H1 (cell line): ENCODE results near the gene AMPD3. TPM values are rescaled to one million over a fixed set of nuclear protein-coding genes. Genes with fewer than 3 reads are reported as not detected.

Experiments
- CTCF ChIA-PET: fragments of 300-600 bp; sonication (Branson Sonifier 250); formaldehyde crosslinking; loops from one replicate; lab custom pipeline; 2021; ENCODE audit not compliant: partially characterized antibody; lab: Charles Lee
- POLR2A ChIA-PET: fragments of 300-600 bp; sonication (Branson Sonifier 250); formaldehyde crosslinking; loops from one replicate; lab custom pipeline; 2021; ENCODE audit warnings: inconsistent platforms; ENCODE audit not compliant: partially characterized antibody; lab: Charles Lee
- DNase-seq, 2 experiments: peaks; one replicate each; pipeline versions ENCODE4 v3.0.0 to v3.0.0-alpha.2; 2010 to 2022; ENCODE audit warnings: low spot score in 2 of 2, low read depth in 1 of 2, mixed read lengths in 1 of 2
- FAIRE-seq: peaks from 2 replicates; lab custom pipeline; 2011; peaks lifted over from hg19 to GRCh38; lab: Jason Lieb, UNC
- H2AFZ ChIP-seq: 2 replicates; pipeline ENCODE4 v1.8.1; 2012; ENCODE audit warnings: low read length, inconsistent platforms
- H2AK5ac ChIP-seq: 2 replicates; pipeline ENCODE4 v1.6.1; 2013; ENCODE audit warnings: low read depth, low read length
- H2BK120ac ChIP-seq: replicated peaks from 2 replicates; pipeline ENCODE3; 2013; ENCODE audit warnings: low read depth, low read length, inconsistent platforms
- H2BK12ac ChIP-seq: 2 replicates; pipeline ENCODE4 v1.6.1; 2013; ENCODE audit warnings: low read depth, low read length
- H2BK15ac ChIP-seq: 2 replicates; pipeline ENCODE4 v1.6.1; 2013; ENCODE audit warnings: low read length
- H2BK20ac ChIP-seq: 2 replicates; pipeline ENCODE4 v1.6.1; 2013; ENCODE audit warnings: low read length
- H2BK5ac ChIP-seq: 2 replicates; pipeline ENCODE4 v1.6.1; 2013; ENCODE audit warnings: low read depth, low read length
- H3K14ac ChIP-seq: 2 replicates; pipeline ENCODE4 v1.6.1; 2013; ENCODE audit warnings: inconsistent platforms; ENCODE audit not compliant: insufficient read length
- H3K18ac ChIP-seq: 2 replicates; pipeline ENCODE4 v1.6.1; 2013; ENCODE audit warnings: low read length; ENCODE audit errors: extremely low read depth
- H3K23ac ChIP-seq: 2 replicates; pipeline ENCODE4 v1.6.1; 2013; ENCODE audit warnings: inconsistent platforms; ENCODE audit not compliant: insufficient read length
- H3K23me2 ChIP-seq: 2 replicates; pipeline ENCODE4 v1.6.1; 2013; ENCODE audit warnings: low read depth, low read length
- H3K27ac ChIP-seq: 2 replicates; pipeline ENCODE4 v1.6.1; 2011; ENCODE audit warnings: low read depth, low read length, inconsistent platforms
- H3K27me3 ChIP-seq, 4 experiments: replicated peaks in 1 of 4; 1 replicate in 1 of 4; 2 replicates in 3 of 4; pipeline versions ENCODE4 v1.6.1 to v1.8.1; 2011 to 2013; ENCODE audit warnings: low read length in 3 of 4, mild to moderate bottlenecking in 3 of 4, inconsistent platforms in 2 of 4, mixed read lengths in 2 of 4, moderate library complexity in 1 of 4; ENCODE audit not compliant: control insufficient read depth in 3 of 4, insufficient read depth in 3 of 4; ENCODE audit errors: extremely low read depth in 1 of 4
- H3K36me3 ChIP-seq, 4 experiments: 2 replicates each; pipeline versions ENCODE4 v1.6.1 to v1.8.1; 2011 to 2013; ENCODE audit warnings: mild to moderate bottlenecking in 4 of 4, low read length in 3 of 4, moderate library complexity in 2 of 4, control low read depth in 1 of 4, inconsistent platforms in 1 of 4; ENCODE audit not compliant: insufficient read depth in 4 of 4, control insufficient read depth in 2 of 4
- H3K4ac ChIP-seq: replicated peaks from 2 replicates; pipeline ENCODE3; 2013; ENCODE audit warnings: low read length, low read depth, mixed read lengths, inconsistent platforms; ENCODE audit not compliant: insufficient read length
- H3K4me1 ChIP-seq, 4 experiments: replicated peaks in 1 of 4; 1 replicate in 1 of 4; 2 replicates in 3 of 4; pipeline versions ENCODE4 v1.6.1 to v1.8.1; 2011 to 2013; ENCODE audit warnings: low read length in 3 of 4, inconsistent platforms in 2 of 4, mixed read lengths in 1 of 4; ENCODE audit not compliant: insufficient read depth in 4 of 4, control insufficient read depth in 3 of 4
- H3K4me2 ChIP-seq, 2 experiments: 2 replicates each; pipeline versions ENCODE4 v1.6.1 to v1.8.1; 2011 to 2013; ENCODE audit warnings: low read depth in 2 of 2, low read length in 2 of 2, control low read depth in 1 of 2, inconsistent platforms in 1 of 2, mild to moderate bottlenecking in 1 of 2; ENCODE audit not compliant: insufficient read depth in 1 of 2
- H3K4me3 ChIP-seq, 4 experiments: fragments of 200-600, 300-600 bp in 1 of 4; sonication (generic), shearing (Covaris generic), sonication (Bioruptor Twin) in 1 of 4; 2 replicates each; pipeline versions ENCODE4 v1.5.1 to v1.8.1; 2011 to 2016; ENCODE audit warnings: low read length in 4 of 4, low read depth in 3 of 4, control low read depth in 2 of 4, inconsistent platforms in 2 of 4, mild to moderate bottlenecking in 2 of 4, mixed read lengths in 1 of 4, moderate library complexity in 1 of 4; ENCODE audit not compliant: insufficient read depth in 2 of 4; ENCODE audit errors: extremely low read depth in 1 of 4
- H3K56ac ChIP-seq: replicated peaks from 2 replicates; pipeline ENCODE3; 2013; ENCODE audit warnings: low read depth, mild to moderate bottlenecking, mixed read lengths, low read length, inconsistent platforms; ENCODE audit not compliant: insufficient read length
- H3K79me1 ChIP-seq: 2 replicates; pipeline ENCODE4 v1.6.1; 2013; ENCODE audit warnings: low read depth, low read length, control low read depth
- H3K79me2 ChIP-seq, 2 experiments: 2 replicates each; pipeline versions ENCODE4 v1.6.1 to v1.8.1; 2012 to 2013; ENCODE audit warnings: low read length in 2 of 2, mild to moderate bottlenecking in 2 of 2, inconsistent platforms in 1 of 2; ENCODE audit not compliant: insufficient read depth in 2 of 2, control insufficient read depth in 1 of 2
- H3K9ac ChIP-seq, 4 experiments: replicated peaks in 1 of 4; 1 replicate in 1 of 4; 2 replicates in 3 of 4; pipeline versions ENCODE4 v1.6.1 to v1.8.1; 2011 to 2013; ENCODE audit warnings: low read depth in 3 of 4, low read length in 3 of 4, control low read depth in 2 of 4, mild to moderate bottlenecking in 2 of 4, moderate library complexity in 2 of 4, inconsistent platforms in 1 of 4; ENCODE audit errors: extremely low read depth in 1 of 4
- H3K9me3 ChIP-seq, 2 experiments: 2 replicates each; pipeline versions ENCODE4 v1.6.1 to v1.8.1; 2012 to 2013; ENCODE audit warnings: mild to moderate bottlenecking in 2 of 2, moderate library complexity in 2 of 2, control low read depth in 1 of 2, inconsistent platforms in 1 of 2, low read depth in 1 of 2, low read length in 1 of 2, mixed read lengths in 1 of 2; ENCODE audit not compliant: insufficient read depth in 2 of 2
- H4K20me1 ChIP-seq, 2 experiments: replicated peaks in 1 of 2; 2 replicates each; pipeline versions ENCODE3 to v1.8.1; 2011 to 2013; ENCODE audit warnings: inconsistent platforms in 2 of 2, low read length in 2 of 2, mild to moderate bottlenecking in 1 of 2; ENCODE audit not compliant: insufficient read depth in 2 of 2, control insufficient read depth in 1 of 2
- H4K5ac ChIP-seq: 2 replicates; pipeline ENCODE4 v1.6.1; 2013; ENCODE audit warnings: low read length, low read depth, mixed read lengths, inconsistent platforms; ENCODE audit not compliant: insufficient read length
- H4K8ac ChIP-seq: 2 replicates; pipeline ENCODE4 v1.8.0; 2013; ENCODE audit warnings: mild to moderate bottlenecking, moderate library complexity, low read length, inconsistent platforms; ENCODE audit not compliant: insufficient read depth; ENCODE audit errors: extremely low read depth
- H4K91ac ChIP-seq: replicated peaks from 2 replicates; pipeline ENCODE3; 2013; ENCODE audit warnings: low read length, mixed read lengths, inconsistent platforms; ENCODE audit not compliant: insufficient read length
- CBX5 ChIP-seq: fragments of 300-800, 300-1000 bp; sonication (generic); IDR thresholded peaks from 2 replicates; pipeline ENCODE4 v1.7.1; 2016; ENCODE audit warnings: antibody characterized with exemption, low read length, low read depth
- CHD2 ChIP-seq: IDR thresholded peaks from 2 replicates; pipeline ENCODE4 v1.6.1; 2012; ENCODE audit warnings: low read length, improper control_type of control experiment
- CREB1 ChIP-seq: IDR thresholded peaks from 2 replicates; pipeline ENCODE4 v1.6.1; 2012; ENCODE audit warnings: inconsistent platforms
- EGR1 ChIP-seq: IDR thresholded peaks from 2 replicates; pipeline ENCODE4 v1.6.1; 2011; ENCODE audit warnings: low read depth, low read length, borderline replicate concordance
- GABPA ChIP-seq: IDR thresholded peaks from 2 replicates; pipeline ENCODE4 v1.6.1; 2011; ENCODE audit warnings: mild to moderate bottlenecking, low read length, moderate library complexity, borderline replicate concordance; ENCODE audit not compliant: insufficient read depth
- JUND ChIP-seq: IDR thresholded peaks from 2 replicates; pipeline ENCODE4 v1.6.1; 2011; ENCODE audit warnings: mild to moderate bottlenecking, improper control_type of control experiment, low read length
- MAFK ChIP-seq: IDR thresholded peaks from 2 replicates; pipeline ENCODE4 v1.6.1; 2012; ENCODE audit warnings: low read depth, mild to moderate bottlenecking, improper control_type of control experiment, low read length
- POLR2AphosphoS5 ChIP-seq: IDR thresholded peaks from 2 replicates; pipeline ENCODE4 v1.6.1; 2011; ENCODE audit warnings: low read depth, low read length
- POU5F1 ChIP-seq: IDR thresholded peaks from 2 replicates; pipeline ENCODE4 v1.6.1; 2011; ENCODE audit warnings: low read depth, mild to moderate bottlenecking, low read length, moderate library complexity
- SIRT6 ChIP-seq: IDR thresholded peaks from one replicate; pipeline ENCODE4 v1.7.1; 2012; ENCODE audit warnings: low read length, inconsistent platforms
- SP4 ChIP-seq: IDR thresholded peaks from 2 replicates; pipeline ENCODE4 v1.6.1; 2012; ENCODE audit warnings: low read length, inconsistent platforms
- TAF7 ChIP-seq: optimal IDR thresholded peaks from 2 replicates; pipeline ENCODE3; 2011; ENCODE audit warnings: low read depth, mild to moderate bottlenecking, inconsistent platforms, low read length, moderate library complexity, borderline replicate concordance
- TCF12 ChIP-seq: IDR thresholded peaks from 2 replicates; pipeline ENCODE4 v1.6.1; 2011; ENCODE audit warnings: low read depth, mild to moderate bottlenecking, low read length
- TEAD4 ChIP-seq: IDR thresholded peaks from 2 replicates; pipeline ENCODE4 v1.6.1; 2012; ENCODE audit warnings: low read depth, low read length, inconsistent platforms, mixed read lengths
- WGBS, 2 experiments: shearing (Covaris generic) in 1 of 2; methylation state at CpG; one replicate each; pipeline versions ENCODE4 v1.1.6 to v1.1.7; 2013 to 2015; ENCODE audit warnings: low lambda C conversion rate in 2 of 2, mixed read lengths in 2 of 2, inconsistent platforms in 1 of 2, low coverage in 1 of 2, missing lambda C conversion rate in 1 of 2; ENCODE audit not compliant: insufficient replicate concordance in 2 of 2, insufficient coverage in 1 of 2, insufficient read length in 1 of 2; ENCODE audit errors: extremely low coverage in 1 of 2, missing lambda C conversion rate in 1 of 2; 5-methylcytosine and 5-hydroxymethylcytosine counted together
- polyA plus RNA-seq, 7 experiments: library from polyadenylated mRNA; depleted of rRNA in 3 of 7; stranded (reverse) in 5 of 7; unstranded in 2 of 7; fragments of >200 nt in 5 of 7; fragments of 200-250 nt in 2 of 7; gene quantifications; 1 replicate in 5 of 7; 2 replicates in 1 of 7; 4 replicates in 1 of 7; pipeline versions ENCODE4 v1.2.1 to v1.2.3, GENCODE V29; 2011 to 2013; ENCODE audit warnings: missing spikeins in 2 of 7, mixed read lengths in 2 of 7
- total RNA-seq: library from RNA; stranded (reverse); fragmentation: NEBNext Ultra II Directional; extraction: Animal tissue kit (Norgen Biotek cat#: 25700); gene quantifications from 2 replicates; pipeline ENCODE4 v1.2.1, GENCODE V29; 2021

AMPD3 gene
- total and polyA plus RNA-seq, 2 of the 8 experiments (the other 6 are each of a cell fraction or from before 2014, with no cell fraction given), result 4.0 to 6.3 TPM

GRCh38 chr11:10543782-10544181 lies 88.7 kb downstream of the AMPD3 start:
- no peak overlapping the region for H2BK5ac ChIP-seq
- H2AK5ac ChIP-seq, result no peak overlapping the region
- H4K20me1 ChIP-seq, result no peaks in the 10 kb centered on the region
- ChIA-PET POLR2A (interaction anchor here (0.7 kb wide), 1 partner anchor 9 kb away, joined by 3 read pairs; no protein-coding TSS in a partner anchor), CTCF (interaction anchor here (0.6 to 3.0 kb wide), 9 partner anchors 10 to 552 kb away, joined by 3 to 10 read pairs (median 3); no protein-coding TSS in a partner anchor)
- H4K5ac ChIP-seq, result no peak overlapping the region
- H3K4me1 ChIP-seq, result peaks cover 0 to 6% (median 0%) of the 10 kb centered on the region in 4 experiments; a peak in 2 of 7 replicates
- H3K36me3 ChIP-seq, result no peaks in the 10 kb centered on the region
- H2BK20ac ChIP-seq, result no peak overlapping the region
- H3K4me2 ChIP-seq, result no peak overlapping the region
- H3K27ac ChIP-seq, result no peak overlapping the region
- no peaks in the 10 kb centered on the region for H3K27me3 ChIP-seq
- no peak overlapping the region for H4K91ac ChIP-seq
- H3K9ac ChIP-seq, result no peak overlapping the region
- no peak overlapping the region for H3K23ac ChIP-seq
- no peaks in the 10 kb centered on the region for H3K79me1 ChIP-seq
- H3K14ac ChIP-seq, result no peak overlapping the region
- H2BK12ac ChIP-seq, result no peak overlapping the region
- H3K4ac ChIP-seq, result no peak overlapping the region
- H2AFZ ChIP-seq, result no peak overlapping the region
- DNase-seq, result no peak
- no peak overlapping the region for H2BK120ac ChIP-seq
- no peak overlapping the region for H3K4me3 ChIP-seq
- peaks cover 4% of the 10 kb centered on the region; the same call in 1 of the 2 replicates for H3K23me2 ChIP-seq
- H3K79me2 ChIP-seq, result no peaks in the 10 kb centered on the region
- H2BK15ac ChIP-seq, result no peak overlapping the region
- H3K18ac ChIP-seq, result no peak overlapping the region
- H4K8ac ChIP-seq, result no peak overlapping the region; the same call in 1 of the 2 replicates
- FAIRE-seq, result no peak
- 88% methylated on average over 13 of the region's 14 CpGs; no CpG with 5 or more reads in 1 of the 2 experiments for WGBS, 2 experiments
- no peak overlapping the region for H3K56ac ChIP-seq
- H3K9me3 ChIP-seq, result no peaks in the 10 kb centered on the region
- TF ChIP-seq POU5F1, result no peak
- no peak for TF ChIP-seq SP4
- TF ChIP-seq TCF12, result no peak
- no peak for TF ChIP-seq CHD2
- no peak for TF ChIP-seq EGR1
- TF ChIP-seq TEAD4, result no peak
- no peak for TF ChIP-seq JUND
- no peak for TF ChIP-seq MAFK
- no peak for TF ChIP-seq CBX5
- no peak for TF ChIP-seq GABPA
- TF ChIP-seq SIRT6, result no peak
- TF ChIP-seq CREB1, result no peak
- no peak for TF ChIP-seq TAF7
- TF ChIP-seq POLR2AphosphoS5, result no peak
